B cell (primary cell): ENCODE data around the gene MFSD11.
"Not testable (repeated sequence)": the region's sequence is repeated elsewhere in the genome, so short reads cannot be mapped to it uniquely, and the experiment has no call there.

Experiments used
- CTCF ChIP-seq: fragments of 200-600 bp; IDR thresholded peaks from one replicate; pipeline ENCODE4 v1.8.0; 2022; ENCODE audit warnings: antibody characterized with exemption, mild to moderate bottlenecking
- EZH2 ChIP-seq: IDR thresholded peaks from 2 replicates; pipeline ENCODE4 v1.6.1; 2012; ENCODE audit warnings: borderline replicate concordance, low read depth, mild to moderate bottlenecking, moderate library complexity, low read length; ENCODE audit not compliant: insufficient read depth, poor library complexity, severe bottlenecking

GRCh38 chr17:76815907-76816589, 78.1 kb downstream of the MFSD11 start:
- TF ChIP-seq CTCF, EZH2: not testable (repeated sequence)
